ENCODE measurements around the gene TMEM9.

Gene TMEM9

GRCh38 chr1:201108614-201109013 lies 45.7 kb downstream of the TMEM9 start:
- no peak for DNase-seq (ENCODE audit: low read depth in 2 of 2)

- DNase-seq (ENCODE audit: low read depth in 2 of 2), result no peak
Measured at GRCh38 chr1:201105688-201106087, 48.6 kb downstream of the TMEM9 start.

- no peak for DNase-seq (ENCODE audit: low read depth in 2 of 2)
Measured at GRCh38 chr1:201104141-201104540, 50.1 kb downstream of the TMEM9 start.

GRCh38 chr1:201103666-201104065 lies 50.6 kb downstream of the TMEM9 start:
- DNase-seq (ENCODE audit: low read depth in 2 of 2), result no peak

- no peak for DNase-seq (ENCODE audit: low read depth in 2 of 2)
Measured at GRCh38 chr1:201100169-201100930, 53.9 kb downstream of the TMEM9 start.

GRCh38 chr1:201098992-201099677 lies 55.1 kb downstream of the TMEM9 start:
- no peak for DNase-seq (ENCODE audit: low read depth in 2 of 2)

GRCh38 chr1:201096977-201097856 lies 57.1 kb downstream of the TMEM9 start:
- DNase-seq (ENCODE audit: low read depth in 2 of 2), result no peak

GRCh38 chr1:201096041-201096461 lies 58.2 kb downstream of the TMEM9 start:
- DNase-seq (ENCODE audit: low read depth in 2 of 2), result no peak

GRCh38 chr1:201095581-201095980 lies 58.7 kb downstream of the TMEM9 start:
- no peak for DNase-seq (ENCODE audit: low read depth in 2 of 2)

GRCh38 chr1:201094832-201095231 lies 59.4 kb downstream of the TMEM9 start:
- DNase-seq (ENCODE audit: low read depth in 2 of 2), result no peak

GRCh38 chr1:201093962-201094361 lies 60.3 kb downstream of the TMEM9 start:
- no peak for DNase-seq (ENCODE audit: low read depth in 2 of 2)

- no peak for DNase-seq (ENCODE audit: low read depth in 2 of 2)
Measured at GRCh38 chr1:201093561-201093960, 60.7 kb downstream of the TMEM9 start.

- no peak for DNase-seq (ENCODE audit: low read depth in 2 of 2)
Measured at GRCh38 chr1:201092738-201093137, 61.5 kb downstream of the TMEM9 start.

- no peak for DNase-seq (ENCODE audit: low read depth in 2 of 2)
Measured at GRCh38 chr1:201091256-201091655, 63.0 kb downstream of the TMEM9 start.

- DNase-seq (ENCODE audit: low read depth in 2 of 2), result peak in 1 of 2 experiments; percentile 15
Measured at GRCh38 chr1:201090541-201090940, 63.7 kb downstream of the TMEM9 start.

GRCh38 chr1:201089596-201089995 lies 64.7 kb downstream of the TMEM9 start:
- DNase-seq (ENCODE audit: low read depth in 2 of 2), result no peak

- DNase-seq (ENCODE audit: low read depth in 2 of 2), result no peak
Measured at GRCh38 chr1:201088901-201089525, 65.3 kb downstream of the TMEM9 start.

GRCh38 chr1:201088395-201088794 lies 65.9 kb downstream of the TMEM9 start:
- DNase-seq (ENCODE audit: low read depth in 2 of 2), result no peak

- DNase-seq (ENCODE audit: low read depth in 2 of 2), result no peak
Measured at GRCh38 chr1:201085902-201086735, 68.2 kb downstream of the TMEM9 start.

All from fibroblast of skin of left biceps (primary cell).